GM19193 (cell line): ENCODE results near the gene BRSK2.

Experiments
- POLR2A ChIP-seq: IDR thresholded peaks from 4 replicates; pipeline ENCODE4 v1.6.1; 2011; ENCODE audit not compliant: insufficient read depth, insufficient read length; ENCODE audit errors: extremely low read depth

BRSK2 gene

GRCh38 chr11:1463056-1463455, 73.3 kb downstream of the BRSK2 start:
- no peak for TF ChIP-seq POLR2A

GRCh38 chr11:1466784-1467183, 77.0 kb downstream of the BRSK2 start:
- no peak for TF ChIP-seq POLR2A

GRCh38 chr11:1467270-1467669, 77.5 kb downstream of the BRSK2 start:
- TF ChIP-seq POLR2A = no peak

- TF ChIP-seq POLR2A = no peak
These were observed 78.3 kb downstream of the BRSK2 start for GRCh38 chr11:1468002-1468401.

GRCh38 chr11:1468473-1469066, 78.8 kb downstream of the BRSK2 start:
- no peak for TF ChIP-seq POLR2A

GRCh38 chr11:1469287-1469910, 79.7 kb downstream of the BRSK2 start:
- TF ChIP-seq POLR2A = no peak

GRCh38 chr11:1469911-1470680, 80.4 kb downstream of the BRSK2 start:
- TF ChIP-seq POLR2A = no peak

GRCh38 chr11:1470681-1471611, 81.2 kb downstream of the BRSK2 start:
- TF ChIP-seq POLR2A = no peak

GRCh38 chr11:1471736-1472135, 82.0 kb downstream of the BRSK2 start:
- TF ChIP-seq POLR2A = no peak

- no peak for TF ChIP-seq POLR2A
These were observed 82.7 kb downstream of the BRSK2 start for GRCh38 chr11:1472180-1473005.

GRCh38 chr11:1473011-1473628, 83.4 kb downstream of the BRSK2 start:
- TF ChIP-seq POLR2A = no peak

- TF ChIP-seq POLR2A = no peak
These were observed 84.1 kb downstream of the BRSK2 start for GRCh38 chr11:1473786-1474185.

GRCh38 chr11:1475841-1476240, 86.1 kb downstream of the BRSK2 start:
- no peak for TF ChIP-seq POLR2A
